Activated CD4-positive, alpha-beta T cell treated with anti-CD3 and anti-CD28 coated beads for 36 hours (primary cell): ENCODE measurements around the gene TMEM163. TPM values are rescaled to one million over a fixed set of nuclear protein-coding genes. Genes with fewer than 3 reads are reported as not detected.

Experiments used
- ATAC-seq: fragments of 200-7000 bp; cut with Tn5 transposase; one replicate; pipeline ENCODE4 v1.10.0; 2021; ENCODE audit warnings: mild to moderate bottlenecking, moderate library complexity
- CTCF ChIA-PET: fragments of 350-600 bp; sonication (Branson Sonifier 250); formaldehyde crosslinking; loops from one replicate; lab custom pipeline; 2021; ENCODE audit warnings: antibody characterized with exemption; lab: Charles Lee
- POLR2A ChIA-PET: fragments of 350-600 bp; sonication (Branson Sonifier 250); formaldehyde crosslinking; loops from one replicate; lab custom pipeline; 2021; ENCODE audit warnings: antibody characterized with exemption, inconsistent platforms; lab: Charles Lee
- DNase-seq: peaks from one replicate; pipeline ENCODE4 v3.0.0-alpha.2; 2020
- H3K27ac Mint-ChIP-seq: one replicate; pipeline ENCODE4 v1.8.0; 2021; ENCODE audit warnings: mixed read lengths
- H3K27me3 Mint-ChIP-seq: one replicate; pipeline ENCODE4 v1.8.0; 2021; ENCODE audit warnings: mixed read lengths
- H3K36me3 Mint-ChIP-seq: one replicate; pipeline ENCODE4 v1.8.0; 2021; ENCODE audit warnings: low read depth, mixed read lengths
- H3K4me1 Mint-ChIP-seq: one replicate; pipeline ENCODE4 v1.8.0; 2021; ENCODE audit warnings: mixed read lengths
- H3K4me3 Mint-ChIP-seq: one replicate; pipeline ENCODE4 v1.8.0; 2021; ENCODE audit warnings: mild to moderate bottlenecking, moderate library complexity, mixed read lengths
- H3K9me3 Mint-ChIP-seq: one replicate; pipeline ENCODE4 v1.8.0; 2021; ENCODE audit warnings: low read depth, mixed read lengths
- intact Hi-C, 2 experiments: fragments of 100-400 bp; cut with DNase I in 1 of 2; cut with micrococcal nuclease in 1 of 2; formaldehyde crosslinking; loops; one replicate each; pipeline versions ENCODE4 v1.14.2 to v1.15.1; 2022 to 2024; cut with DNase I, micrococcal nuclease
- total RNA-seq, 2 experiments: library from RNA; stranded (reverse); gene quantifications; one replicate each; pipeline ENCODE4 v1.2.3, GENCODE V29; 2021

TMEM163 gene
- total RNA-seq, 2 experiments from 2014 or later = 0.11 TPM; not detected in 1

DNA sequence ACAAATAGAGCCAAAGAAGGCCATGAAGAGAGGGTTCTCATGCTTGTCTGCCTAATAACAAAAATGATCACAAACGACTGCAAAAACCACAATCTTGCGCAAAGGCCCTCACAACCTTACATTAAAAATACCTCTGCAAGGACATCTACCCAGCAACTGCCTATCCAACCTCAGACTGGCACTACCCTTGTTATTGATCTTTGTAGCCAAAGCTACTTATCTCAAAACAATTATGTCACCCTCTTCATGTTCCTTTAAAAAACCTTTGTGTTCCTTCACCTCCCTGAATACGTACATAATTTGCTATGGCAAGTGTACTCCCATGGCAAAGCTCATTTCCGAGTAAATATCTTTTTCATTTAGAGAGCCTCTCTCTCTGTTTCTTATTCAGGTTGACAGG, 44.1 kb downstream of the TMEM163 start:
- Mint-ChIP-seq H3K4me1 (peaks cover 52% of the 10 kb centered on the region), H3K4me3 (no peak overlapping the region), H3K27ac (no peak overlapping the region), H3K36me3 (no peaks in the 10 kb centered on the region), H3K9me3 (no peaks in the 10 kb centered on the region), H3K27me3 (no peaks in the 10 kb centered on the region)
- no peak for DNase-seq
- intact Hi-C loops = no loop called here
- ATAC-seq = no peak
- ChIA-PET POLR2A (no interaction called here), CTCF (no interaction called here)

GRCh38 chr2:134671513-134671912, 47.3 kb downstream of the TMEM163 start:
- intact Hi-C loops = no loop called here
- ATAC-seq (no peak), DNase-seq (no peak)
- Mint-ChIP-seq H3K36me3 (no peaks in the 10 kb centered on the region), H3K27me3 (peaks cover 7% of the 10 kb centered on the region), H3K4me1 (peaks cover 55% of the 10 kb centered on the region), H3K4me3 (no peak overlapping the region), H3K9me3 (no peaks in the 10 kb centered on the region), H3K27ac (peak overlapping the region; percentile 11)
- POLR2A ChIA-PET = no interaction called here
- CTCF ChIA-PET = interaction anchor here (0.9 kb wide), 1 partner anchor 40 kb away, joined by 3 read pairs; no protein-coding TSS in a partner anchor

DNA sequence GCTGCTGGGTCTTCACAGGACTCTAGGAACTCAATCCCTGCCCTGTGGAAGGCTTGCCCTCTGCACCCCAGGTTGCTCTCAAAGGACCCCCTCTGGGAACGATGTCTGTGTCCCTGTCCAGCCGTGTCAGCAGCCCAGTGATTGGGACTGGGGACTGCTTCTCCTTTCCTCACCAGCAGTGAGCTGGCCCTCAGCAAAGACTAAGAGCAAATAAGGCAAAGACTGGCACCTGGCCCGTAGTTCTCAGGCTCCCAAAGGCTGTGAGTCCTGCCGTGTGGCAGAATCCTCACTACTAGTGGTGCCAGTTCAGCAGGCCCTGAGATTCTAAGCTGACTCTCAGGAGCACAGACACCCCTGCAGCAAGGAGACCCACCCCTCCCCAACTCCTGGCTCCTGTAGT, 47.8 kb downstream of the TMEM163 start:
- peaks cover 58% of the 10 kb centered on the region for H3K4me1 Mint-ChIP-seq
- intact Hi-C loops = loop anchor here in 1 of 2 experiments (1.0 kb wide), 1 partner anchor 12 kb away; no protein-coding TSS in a partner anchor
- POLR2A ChIA-PET = interaction anchor here (0.6 kb wide), 1 partner anchor 573 kb away, joined by 5 read pairs; no protein-coding TSS in a partner anchor
- H3K27ac Mint-ChIP-seq = peak overlapping the region; percentile 44
- H3K36me3 Mint-ChIP-seq = no peaks in the 10 kb centered on the region
- CTCF ChIA-PET = interaction anchor here (0.7 to 1.3 kb wide), 4 partner anchors 11 to 220 kb away, joined by 4 to 5 read pairs (median 4); no protein-coding TSS in a partner anchor
- H3K9me3 Mint-ChIP-seq = no peaks in the 10 kb centered on the region
- ATAC-seq (no peak), DNase-seq (no peak)
- no peak overlapping the region for H3K4me3 Mint-ChIP-seq
- peaks cover 7% of the 10 kb centered on the region for H3K27me3 Mint-ChIP-seq

- H3K4me1 Mint-ChIP-seq = peaks cover 64% of the 10 kb centered on the region
- peak overlapping the region; percentile 8 for H3K27ac Mint-ChIP-seq
- ATAC-seq (peak; percentile 40), DNase-seq (peak; percentile 60)
- intact Hi-C loops = loop anchor here (1.0 to 10.0 kb wide), 6 partner anchors 13 to 545 kb away; partner anchors contain the start of genes CCNT2 (in 1 of the 2) and RAB3GAP1 (in 1 of the 2)
- ChIA-PET CTCF (interaction anchor here (0.7 to 1.3 kb wide), 4 partner anchors 10 to 219 kb away, joined by 4 to 5 read pairs (median 4); no protein-coding TSS in a partner anchor), POLR2A (interaction anchor here (0.6 kb wide), 1 partner anchor 574 kb away, joined by 5 read pairs; no protein-coding TSS in a partner anchor)
- H3K4me3 Mint-ChIP-seq = peak overlapping the region; percentile 45
- no peaks in the 10 kb centered on the region for H3K36me3 Mint-ChIP-seq
- H3K9me3 Mint-ChIP-seq = no peaks in the 10 kb centered on the region
- H3K27me3 Mint-ChIP-seq = peaks cover 7% of the 10 kb centered on the region
Measured at GRCh38 chr2:134669731-134670669, 48.8 kb downstream of the TMEM163 start.

DNA sequence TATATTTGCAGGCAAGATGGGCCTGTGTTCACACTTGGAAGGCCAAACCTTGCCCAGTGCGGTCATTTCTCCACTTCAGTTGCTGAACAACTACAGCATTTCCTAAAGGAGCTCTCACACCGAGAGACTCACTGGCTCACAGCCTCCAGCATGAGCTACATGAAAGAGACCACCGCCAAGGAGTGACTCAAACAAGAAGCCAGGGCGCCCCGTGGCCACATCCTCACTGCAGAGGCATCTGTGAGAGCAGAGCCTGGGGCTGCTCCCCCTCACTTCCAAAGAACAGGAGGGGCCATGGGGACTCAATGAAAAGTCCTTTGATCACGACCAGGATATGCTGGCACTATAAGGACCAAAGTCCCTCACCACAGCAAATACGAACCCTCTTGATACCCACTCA, 50.0 kb downstream of the TMEM163 start:
- CTCF ChIA-PET = interaction anchor here (0.6 to 1.0 kb wide), 3 partner anchors 8 to 263 kb away, joined by 3 to 5 read pairs (median 3); no protein-coding TSS in a partner anchor
- H3K27ac Mint-ChIP-seq = peak overlapping the region; percentile 32
- peak; percentile 92 for ATAC-seq

DNA sequence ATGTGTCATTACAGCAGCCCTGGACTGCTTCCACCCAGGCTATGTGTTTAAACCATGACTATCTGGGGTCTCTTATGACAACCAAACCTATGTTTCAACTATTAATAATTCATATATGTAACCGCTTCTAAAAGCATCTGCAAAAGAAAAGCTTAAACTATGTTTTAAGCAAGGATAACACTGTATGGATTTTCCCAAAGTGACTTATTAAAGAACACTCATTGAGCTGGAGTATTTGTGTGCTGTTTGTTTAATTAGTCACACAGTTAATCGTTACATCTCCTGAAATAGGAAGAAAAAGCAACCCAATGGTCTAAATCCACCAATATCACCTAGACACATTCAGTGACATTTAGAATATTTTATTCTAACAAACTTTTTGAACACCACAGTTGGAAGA, 51.3 kb downstream of the TMEM163 start:
- CTCF ChIA-PET = no interaction called here
- no peak overlapping the region for H3K4me3 Mint-ChIP-seq

More for the DNA sequence above, 50.0 kb downstream of the TMEM163 start:
- no peaks in the 10 kb centered on the region for H3K36me3 Mint-ChIP-seq
- no peaks in the 10 kb centered on the region for H3K9me3 Mint-ChIP-seq
- H3K4me1 Mint-ChIP-seq = peaks cover 67% of the 10 kb centered on the region
- H3K4me3 Mint-ChIP-seq = no peak overlapping the region
- intact Hi-C loops = loop anchor here (2.0 to 10.0 kb wide), 5 partner anchors 14 to 544 kb away; partner anchors contain the start of genes CCNT2 (in 1 of the 2) and RAB3GAP1 (in 1 of the 2)
- H3K27me3 Mint-ChIP-seq = peaks cover 9% of the 10 kb centered on the region
- POLR2A ChIA-PET = interaction anchor here (0.6 to 1.0 kb wide), 3 partner anchors 8 to 436 kb away, joined by 3 to 4 read pairs (median 3); no protein-coding TSS in a partner anchor
- peak; percentile 89 for DNase-seq

DNA sequence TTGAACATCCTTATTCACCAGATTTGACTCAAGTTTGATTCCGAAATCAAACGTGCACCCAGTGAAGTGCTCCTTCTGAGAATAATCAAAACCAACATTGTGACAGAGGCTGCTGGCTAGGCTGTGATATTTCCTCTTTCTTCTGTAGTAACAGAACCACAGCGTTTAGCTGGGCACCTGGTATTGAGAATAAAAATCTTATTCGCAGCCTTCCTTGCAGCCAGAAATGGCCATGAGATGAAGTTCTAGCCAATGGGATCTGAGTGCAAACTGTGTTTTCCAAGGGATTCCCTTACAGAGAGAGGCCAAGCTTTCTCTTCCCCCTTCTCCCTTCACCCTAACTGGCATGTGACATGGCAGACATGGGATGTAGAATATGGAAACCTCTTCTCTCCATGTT, 51.7 kb downstream of the TMEM163 start:
- H3K36me3 Mint-ChIP-seq = no peaks in the 10 kb centered on the region
- DNase-seq = no peak
- intact Hi-C loops = loop anchor here (5.0 to 10.0 kb wide), 4 partner anchors 45 to 542 kb away; partner anchors contain the start of genes CCNT2 (in 1 of the 2) and RAB3GAP1 (in 1 of the 2)
- ATAC-seq = no peak
- H3K27me3 Mint-ChIP-seq = peaks cover 9% of the 10 kb centered on the region
- no peak overlapping the region for H3K4me3 Mint-ChIP-seq
- no peaks in the 10 kb centered on the region for H3K9me3 Mint-ChIP-seq
- CTCF ChIA-PET = no interaction called here
- POLR2A ChIA-PET = no interaction called here
- no peak overlapping the region for H3K27ac Mint-ChIP-seq
- peaks cover 67% of the 10 kb centered on the region for H3K4me1 Mint-ChIP-seq

More for the DNA sequence above, 51.3 kb downstream of the TMEM163 start:
- intact Hi-C loops = loop anchor here (5.0 to 10.0 kb wide), 4 partner anchors 45 to 543 kb away; partner anchors contain the start of genes CCNT2 (in 1 of the 2) and RAB3GAP1 (in 1 of the 2)
- POLR2A ChIA-PET = no interaction called here
- peaks cover 9% of the 10 kb centered on the region for H3K27me3 Mint-ChIP-seq
- DNase-seq (no peak), ATAC-seq (no peak)
- no peak overlapping the region for H3K27ac Mint-ChIP-seq
- H3K4me1 Mint-ChIP-seq = peaks cover 67% of the 10 kb centered on the region
- H3K36me3 Mint-ChIP-seq = no peaks in the 10 kb centered on the region
- no peaks in the 10 kb centered on the region for H3K9me3 Mint-ChIP-seq

- CTCF ChIA-PET = interaction anchor here (0.6 to 1.5 kb wide), 3 partner anchors 17 to 782 kb away, joined by 3 to 5 read pairs (median 3); no protein-coding TSS in a partner anchor
- POLR2A ChIA-PET = no interaction called here
Measured at GRCh38 chr2:134665727-134666506, 52.9 kb downstream of the TMEM163 start.

DNA sequence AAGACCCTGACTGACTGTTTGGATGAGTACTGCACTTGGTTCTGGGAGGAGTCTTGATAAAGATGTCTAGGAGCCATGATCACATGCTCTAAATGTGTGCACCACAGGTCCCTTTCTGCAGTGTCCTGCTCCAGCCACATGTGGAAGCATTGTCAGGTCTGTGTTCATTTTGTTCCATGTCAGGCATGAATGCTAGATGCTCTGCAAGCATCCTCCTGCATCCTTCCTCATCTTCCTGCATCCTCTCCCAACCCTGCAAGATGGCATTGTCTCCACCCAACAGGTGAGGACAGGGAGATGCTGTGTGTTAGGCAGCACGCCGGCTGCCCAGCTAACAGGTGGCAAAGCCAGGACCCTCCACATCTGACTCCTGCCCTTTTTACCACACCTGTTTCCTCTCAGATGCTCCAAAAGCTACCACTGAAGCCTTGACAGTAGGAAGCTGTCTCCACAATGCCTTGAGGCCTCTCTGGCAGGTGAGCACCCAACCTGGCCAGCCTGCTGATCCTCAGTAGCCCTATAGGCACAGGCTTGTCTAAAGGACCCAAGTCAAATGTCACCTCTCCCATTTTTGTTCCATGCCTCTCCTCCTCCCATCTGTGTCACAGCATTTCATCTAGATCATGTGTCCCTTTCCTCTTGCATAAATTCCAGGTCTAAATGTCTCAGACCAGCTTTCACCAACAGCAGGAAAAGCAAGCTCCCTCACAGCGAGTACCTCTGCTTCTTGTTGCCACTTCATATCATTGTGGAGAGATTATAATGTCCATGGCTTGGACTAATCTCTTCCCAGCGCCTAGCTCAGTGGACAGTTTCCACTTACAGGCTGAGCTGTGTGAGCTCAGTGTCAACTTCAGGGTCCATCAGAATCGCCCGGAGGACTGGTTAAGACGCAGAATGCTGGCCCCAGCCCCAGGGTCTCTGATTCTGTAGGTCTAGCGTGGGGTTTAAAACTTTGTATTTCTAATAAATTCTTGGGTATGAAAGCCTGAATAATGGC, 55.0 kb downstream of the TMEM163 start:
- CTCF ChIA-PET = no interaction called here
- Mint-ChIP-seq H3K27ac (no peak overlapping the region), H3K9me3 (no peaks in the 10 kb centered on the region), H3K36me3 (no peaks in the 10 kb centered on the region), H3K4me3 (no peak overlapping the region), H3K27me3 (peaks cover 9% of the 10 kb centered on the region), H3K4me1 (peaks cover 51% of the 10 kb centered on the region)
- intact Hi-C loops = loop anchor here in 1 of 2 experiments (10.0 kb wide), 1 partner anchor 539 kb away; no protein-coding TSS in a partner anchor
- POLR2A ChIA-PET = no interaction called here
- no peak for ATAC-seq
- DNase-seq = no peak

More at GRCh38 chr2:134665727-134666506, 52.9 kb downstream of the TMEM163 start:
- ATAC-seq = no peak
- no peaks in the 10 kb centered on the region for H3K36me3 Mint-ChIP-seq
- no peaks in the 10 kb centered on the region for H3K9me3 Mint-ChIP-seq
- H3K27ac Mint-ChIP-seq = no peak overlapping the region
- H3K27me3 Mint-ChIP-seq = peaks cover 9% of the 10 kb centered on the region
- DNase-seq = no peak
- no peak overlapping the region for H3K4me3 Mint-ChIP-seq
- intact Hi-C loops = loop anchor here (5.0 to 10.0 kb wide), 4 partner anchors 46 to 541 kb away; partner anchors contain the start of genes CCNT2 (in 1 of the 2) and RAB3GAP1 (in 1 of the 2)
- H3K4me1 Mint-ChIP-seq = peaks cover 61% of the 10 kb centered on the region
